GM04503 (cell line): Measurements from ENCODE around the gene PKD1.

Experiments
- DNase-seq: peaks from one replicate; pipeline ENCODE4 v3.0.0-alpha.2; 2012; ENCODE audit warnings: low read depth

The PKD1 gene

DNA sequence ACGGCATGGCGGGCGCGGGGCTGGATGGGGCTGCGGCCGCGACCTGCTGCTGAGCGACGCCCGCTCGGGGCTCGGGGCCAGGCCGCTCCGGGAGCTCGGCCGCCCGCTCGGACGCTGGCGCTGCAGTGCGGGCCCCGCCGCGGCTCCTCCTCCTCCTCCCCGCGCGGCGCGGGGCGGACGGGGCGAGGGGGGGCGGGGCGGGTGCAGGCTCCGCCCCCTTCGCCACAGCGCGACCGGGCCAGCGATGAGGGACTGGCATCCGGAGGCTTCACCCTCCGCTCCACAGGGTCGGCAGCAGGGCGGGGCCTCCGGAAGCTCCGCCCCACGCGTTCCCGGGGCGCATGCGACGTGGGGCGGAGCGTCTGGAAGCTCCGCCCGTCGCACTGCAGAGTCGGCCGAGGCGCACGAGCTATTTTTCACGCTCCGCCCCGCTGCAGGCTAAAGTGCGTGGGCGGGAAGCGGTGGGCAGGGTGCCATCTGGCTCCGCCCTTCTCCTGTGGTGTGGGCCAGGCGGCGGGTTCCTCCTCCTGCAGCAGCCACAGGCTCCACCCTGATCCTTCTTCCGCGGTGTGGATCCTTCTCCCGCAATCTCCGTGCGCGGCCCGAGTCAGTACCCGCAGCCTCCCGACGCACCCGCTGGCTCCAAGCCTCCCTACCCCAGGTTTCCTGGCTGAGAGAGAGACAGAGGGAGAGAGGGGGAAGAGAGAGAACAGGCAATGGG lies at the start of gene PKD1:
TSS of gene PKD1 (minus strand) at position 129 of the 721 bp plus-strand sequence. CDS start 209 bp downstream, outside the sequence.
- DNase-seq = peak; percentile 77

DNA sequence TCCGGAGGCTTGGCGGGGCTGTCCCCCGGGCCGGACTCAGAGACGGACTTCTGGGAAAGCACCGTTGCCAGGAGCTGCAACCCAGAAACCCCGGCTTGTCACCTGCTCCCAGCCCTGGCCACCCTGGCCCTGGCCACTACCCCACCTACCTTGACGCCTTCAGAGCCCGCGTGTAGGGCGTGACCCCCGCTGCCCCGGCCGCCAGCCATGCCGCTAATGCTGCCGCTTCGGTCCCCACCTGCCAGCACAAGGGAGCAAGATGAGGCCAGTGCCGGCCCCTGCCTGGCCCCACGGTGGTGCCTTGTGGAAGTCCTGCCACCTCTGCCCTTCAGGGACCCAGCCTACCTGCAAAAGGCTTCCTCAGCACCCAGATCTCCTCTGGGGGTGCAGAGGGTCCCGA lies 49.3 kb upstream of the PKD1 start:
- DNase-seq = no peak

- DNase-seq = no peak
Measured at GRCh38 chr16:2184346-2184745, 48.6 kb upstream of the PKD1 start.

DNA sequence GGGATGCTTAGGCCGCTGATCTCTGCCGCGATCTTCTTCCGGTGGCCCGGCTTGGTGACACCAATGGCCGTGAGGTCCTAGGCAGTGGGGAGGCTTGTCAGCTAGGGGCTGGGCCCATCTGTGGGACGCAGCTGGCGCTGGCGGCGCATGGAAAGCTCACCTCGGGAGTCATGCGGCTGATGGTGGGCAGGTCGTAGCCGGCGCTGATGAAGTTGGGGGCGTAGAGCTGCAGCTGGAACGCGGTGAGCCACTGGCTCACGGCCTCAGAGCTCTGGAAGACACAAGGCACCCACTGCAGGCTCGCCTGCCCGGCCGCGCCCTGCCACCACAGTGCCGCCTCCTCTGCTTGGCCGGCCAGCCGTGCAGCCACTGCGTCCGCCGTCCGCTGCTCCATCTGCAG lies 48.0 kb upstream of the PKD1 start:
- no peak for DNase-seq

- no peak for DNase-seq
Measured at GRCh38 chr16:2181952-2182351, 46.3 kb upstream of the PKD1 start.

DNA sequence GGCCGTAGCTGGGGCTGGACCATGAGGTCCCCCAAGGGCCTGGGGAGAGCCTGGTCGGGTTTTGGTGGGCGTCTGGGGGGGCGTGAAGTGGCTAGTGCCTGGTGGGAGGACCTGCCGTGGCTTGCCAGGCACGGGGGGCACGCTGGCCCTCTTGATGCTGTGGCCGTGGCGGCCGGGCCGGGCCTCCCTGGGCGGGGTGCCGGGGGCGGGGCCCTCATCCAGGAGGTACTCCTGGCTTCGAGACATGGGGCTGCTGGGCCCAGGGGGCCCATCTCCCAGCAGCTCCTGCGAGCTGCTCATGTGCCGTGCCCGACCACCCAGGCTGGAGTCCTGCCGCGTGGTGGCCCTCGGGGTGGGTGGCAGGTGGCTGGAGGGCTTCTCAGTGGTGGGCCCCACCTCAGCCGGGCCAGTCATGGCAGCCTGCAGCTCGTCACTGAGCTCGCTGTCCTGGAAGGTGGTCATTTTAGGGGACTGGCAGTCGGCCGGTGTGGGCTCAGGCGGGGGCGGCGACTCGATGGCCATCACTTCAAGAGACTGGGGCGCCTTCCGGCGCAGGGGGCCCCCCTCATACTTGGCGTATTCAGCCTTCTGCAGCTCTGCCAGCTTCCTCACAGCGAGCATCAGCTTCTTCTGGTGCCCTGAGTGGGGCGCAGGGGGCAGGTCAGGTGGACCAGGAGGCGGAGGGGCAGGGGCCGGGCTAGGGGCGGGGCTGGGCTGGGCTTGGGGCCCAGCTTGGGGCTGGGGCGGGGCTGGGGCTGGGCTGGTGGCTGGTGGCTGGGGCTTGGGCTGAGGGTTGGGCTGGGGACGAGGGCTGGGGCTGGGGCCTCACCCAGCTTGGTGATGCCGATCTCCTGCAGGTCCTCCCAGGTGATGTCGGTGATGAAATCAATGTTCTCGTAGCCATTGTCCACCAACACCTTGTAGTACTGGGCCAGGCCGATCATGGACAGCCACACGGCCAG lies 45.5 kb upstream of the PKD1 start:
- DNase-seq = no peak

- DNase-seq = no peak
Measured at GRCh38 chr16:2180461-2180860, 44.8 kb upstream of the PKD1 start.

DNA sequence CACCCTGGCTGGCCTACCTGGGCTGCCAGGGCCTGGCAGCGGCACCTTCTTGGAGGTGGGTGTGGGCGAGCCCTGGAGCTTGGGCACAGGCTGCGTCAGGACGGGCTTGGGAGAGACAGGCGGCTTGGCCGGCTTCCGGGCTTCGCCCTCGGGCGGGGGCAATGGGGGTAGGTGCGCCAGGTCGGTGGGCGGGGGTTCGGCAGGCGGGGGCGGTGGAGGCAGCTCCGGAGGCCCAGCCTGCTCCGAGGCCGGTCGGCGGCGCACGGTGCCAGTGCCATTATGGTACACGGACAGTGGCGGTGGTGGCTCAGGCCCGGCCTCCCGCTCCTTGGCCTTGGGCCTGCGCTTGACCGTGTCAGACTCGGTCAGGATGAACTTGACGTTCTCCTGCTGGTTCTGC lies 43.9 kb upstream of the PKD1 start:
- DNase-seq = no peak

- no peak for DNase-seq
Measured at GRCh38 chr16:2179107-2179501, 43.4 kb upstream of the PKD1 start.

DNA sequence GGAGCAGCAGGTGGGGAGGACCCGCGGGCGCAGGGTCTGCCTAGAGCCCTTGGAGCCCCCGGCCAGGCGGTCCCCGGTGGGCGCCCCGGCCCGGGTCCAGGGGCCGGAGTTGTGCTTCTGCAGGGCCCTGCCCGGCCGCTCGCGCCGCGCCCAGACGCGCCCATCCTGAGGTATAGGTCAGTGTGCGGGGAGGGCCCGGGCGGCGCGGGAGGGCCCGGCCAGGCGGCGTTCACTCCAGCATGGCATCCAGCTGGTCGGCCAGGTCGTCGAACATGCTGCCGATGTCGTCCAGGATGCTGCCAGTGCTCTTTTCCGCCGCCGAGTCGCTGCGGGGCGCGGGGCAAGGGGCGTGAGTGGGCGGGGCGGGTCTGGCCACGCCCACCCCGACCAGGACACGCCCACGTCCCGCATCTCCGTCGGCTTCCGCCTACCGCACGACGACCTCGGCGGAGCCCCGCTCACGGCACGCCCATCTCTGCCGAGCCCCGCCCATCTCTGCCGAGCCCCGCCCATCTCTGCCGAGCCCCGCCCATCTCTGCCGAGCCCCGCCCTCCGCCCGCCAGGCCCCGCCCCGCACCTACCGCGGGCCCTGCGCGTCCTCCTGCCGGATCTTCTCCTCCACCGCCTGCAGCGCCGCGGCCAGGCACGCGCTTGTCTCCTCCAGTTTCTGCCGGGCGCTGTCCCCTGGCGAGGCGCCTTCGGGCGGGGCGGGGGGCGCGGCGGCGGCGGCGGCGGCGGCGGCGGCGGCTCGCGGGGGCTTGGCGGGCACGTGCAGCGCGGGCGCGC lies 42.8 kb upstream of the PKD1 start:
- DNase-seq = no peak

- no peak for DNase-seq
Measured at GRCh38 chr16:2177561-2177960, 41.9 kb upstream of the PKD1 start.

DNA sequence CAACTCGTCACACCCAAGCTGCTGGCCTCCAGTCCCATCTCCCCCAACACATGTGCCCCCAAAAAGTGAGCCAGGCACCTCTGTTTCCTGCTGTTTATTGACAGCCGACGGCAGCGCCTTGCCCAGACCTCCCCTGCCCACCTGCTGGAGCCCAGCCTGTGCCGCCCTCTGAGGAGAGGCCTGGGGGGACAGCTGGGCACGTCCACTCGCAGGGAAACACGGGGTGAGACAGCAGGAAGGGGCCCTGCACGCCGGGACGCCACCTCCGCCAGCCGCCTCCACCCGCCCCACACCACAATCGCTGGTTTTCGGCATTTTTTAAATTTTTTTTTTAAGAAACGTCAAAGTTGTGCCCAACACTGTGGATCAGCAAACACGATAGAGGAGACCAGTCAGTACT lies 41.4 kb upstream of the PKD1 start:
- no peak for DNase-seq

GRCh38 chr16:2176047-2176446 lies 40.3 kb upstream of the PKD1 start:
- no peak for DNase-seq

- DNase-seq = no peak
Measured at GRCh38 chr16:2175454-2175853, 39.8 kb upstream of the PKD1 start.

GRCh38 chr16:2174396-2175131 lies 38.9 kb upstream of the PKD1 start:
- DNase-seq = no peak

GRCh38 chr16:2173916-2174315 lies 38.2 kb upstream of the PKD1 start:
- DNase-seq = no peak

DNA sequence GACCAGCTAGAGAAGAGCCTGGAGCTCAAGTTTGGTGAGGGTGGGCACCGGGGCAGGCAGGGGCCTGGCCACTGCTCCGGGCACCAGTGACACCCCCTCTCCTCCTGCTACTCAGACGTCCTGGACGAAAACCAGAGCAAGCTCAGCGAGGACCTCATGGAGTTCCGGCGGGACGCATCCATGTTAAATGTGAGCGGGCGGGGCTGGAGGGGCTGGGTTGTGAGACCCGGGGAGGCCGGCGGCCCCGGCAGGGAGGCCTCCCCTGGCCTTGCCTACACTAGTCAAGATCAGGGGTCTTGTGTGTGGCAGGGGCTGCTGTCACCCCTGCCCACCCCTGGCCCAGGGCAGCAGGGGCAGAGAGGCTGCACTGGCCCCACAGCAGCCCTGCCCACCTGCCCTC lies 37.7 kb upstream of the PKD1 start:
- no peak for DNase-seq

DNA sequence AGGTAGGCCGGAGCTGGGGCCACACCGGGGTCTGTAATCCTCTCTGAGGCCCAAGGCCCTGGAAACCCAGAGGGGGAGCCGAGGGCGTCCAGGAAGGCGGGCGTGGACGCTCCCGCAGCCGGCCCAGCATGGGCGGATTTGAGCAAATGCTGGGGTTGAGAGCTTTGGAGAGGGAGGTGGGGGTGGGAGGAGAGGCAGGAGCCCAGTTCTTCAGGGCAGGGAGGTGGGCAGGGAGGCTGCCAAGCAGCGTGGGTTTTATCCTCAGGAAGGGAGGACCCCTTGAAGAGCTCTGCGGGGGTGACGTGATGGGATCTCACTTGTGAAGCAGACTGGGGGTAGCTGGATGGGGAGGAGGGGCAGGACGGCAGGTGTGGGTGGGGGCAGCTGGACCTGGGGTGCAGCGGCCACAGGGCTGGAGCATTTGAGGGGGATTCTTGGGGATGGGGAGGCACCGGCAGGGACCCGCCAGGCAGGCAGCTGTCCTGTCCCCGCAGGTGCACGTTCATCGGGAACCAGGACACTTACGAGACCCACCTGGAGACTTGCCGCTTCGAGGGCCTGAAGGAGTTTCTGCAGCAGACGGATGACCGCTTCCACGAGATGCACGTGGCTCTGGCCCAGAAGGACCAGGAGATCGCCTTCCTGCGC lies 37.1 kb upstream of the PKD1 start:
- no peak for DNase-seq

GRCh38 chr16:2171601-2172178 lies 36.0 kb upstream of the PKD1 start:
- no peak for DNase-seq

GRCh38 chr16:2170587-2171435 lies 35.1 kb upstream of the PKD1 start:
- no peak for DNase-seq
